HG03565 (cell line): ENCODE measurements around the gene PEAR1.
"Not testable (repeated sequence)": the region's sequence is repeated elsewhere in the genome, so short reads cannot be mapped to it uniquely, and the experiment has no call there.

ENCODE experiments used
- ATAC-seq: cut with Tn5 transposase; IDR thresholded peaks from one replicate; pipeline ENCODE4 v1.9.1; 2021; ENCODE audit warnings: mild to moderate bottlenecking, moderate library complexity; ENCODE audit not compliant: unreplicated experiment

Gene PEAR1

GRCh38 chr1:156913809-156914387, 20.4 kb downstream of the PEAR1 start:
- ATAC-seq = no peak

- no peak for ATAC-seq
Observed at GRCh38 chr1:156914440-156914856, 20.9 kb downstream of the PEAR1 start.

- ATAC-seq = no peak
Observed at GRCh38 chr1:156920233-156921052, 26.9 kb downstream of the PEAR1 start, which contains the start of gene LRRC71. TSS of gene LRRC71 (plus strand) at chr1:156920632. CDS start at chr1:156920804, 172 bp downstream.

- no peak for ATAC-seq
Observed at GRCh38 chr1:156921053-156921529, 27.6 kb downstream of the PEAR1 start.

- no peak for ATAC-seq
Observed at GRCh38 chr1:156922986-156923669, 29.6 kb downstream of the PEAR1 start.

GRCh38 chr1:156923670-156924477, 30.4 kb downstream of the PEAR1 start:
- no peak for ATAC-seq

GRCh38 chr1:156924478-156925153, 31.1 kb downstream of the PEAR1 start:
- ATAC-seq = no peak

- ATAC-seq = no peak
Observed at GRCh38 chr1:156925154-156926010, 31.9 kb downstream of the PEAR1 start.

- ATAC-seq = no peak
Observed at GRCh38 chr1:156926175-156926574, 32.7 kb downstream of the PEAR1 start.

GRCh38 chr1:156926695-156927094, 33.2 kb downstream of the PEAR1 start:
- not testable (repeated sequence) for ATAC-seq

- ATAC-seq = no peak
Observed at GRCh38 chr1:156927215-156928042, 33.9 kb downstream of the PEAR1 start.

- ATAC-seq = no peak
Observed at GRCh38 chr1:156928043-156928602, 34.6 kb downstream of the PEAR1 start.

- ATAC-seq = no peak
Observed at GRCh38 chr1:156929596-156930238, 36.2 kb downstream of the PEAR1 start.

GRCh38 chr1:156930483-156930882, 37.0 kb downstream of the PEAR1 start:
- ATAC-seq = no peak

- no peak for ATAC-seq
Observed at GRCh38 chr1:156931211-156931952, 37.9 kb downstream of the PEAR1 start.

- ATAC-seq = no peak
Observed at GRCh38 chr1:156931974-156932710, 38.6 kb downstream of the PEAR1 start.
